Stomach (tissue), 4 donors: Measurements from ENCODE around the gene DPH5.

ENCODE experiments used
- CTCF ChIP-seq, 7 experiments: fragments of 450-650 bp in 4 of 7; fragments of 200-600 bp in 3 of 7; sonication (generic) in 3 of 7; IDR thresholded peaks; one replicate each; pipeline ENCODE4 v1.5.1; 2016 to 2019; ENCODE audit warnings: antibody characterized with exemption in 7 of 7, control low read depth in 2 of 7, mild to moderate bottlenecking in 1 of 7
- POLR2A ChIP-seq, 4 donors: fragments of 450-650 bp; IDR thresholded peaks; one replicate each; pipeline ENCODE4 v1.6.1; 2016; ENCODE audit warnings: antibody characterized with exemption in 4 of 4, control low read depth in 2 of 4, mild to moderate bottlenecking in 1 of 4, moderate library complexity in 1 of 4

- TF ChIP-seq CTCF (IDR thresholded peaks at IDR 0.05) (no peak), POLR2A (IDR thresholded peaks at IDR 0.05) (no peak)
Measured at GRCh38 chr1:101044259-101044658, 18.7 kb upstream of the DPH5 start.
